RWPE1 (cell line): ENCODE results near the gene RPS14.
A peak's percentile ranks its signal among the peaks of the same experiment; 100 is the strongest.

Experiments
- CTCF ChIA-PET: fragments of 350-600 bp; sonication (Branson Sonifier 250); formaldehyde crosslinking; extraction: SDS; loops from one replicate; lab custom pipeline; 2021; lab: Yijun Ruan, JAX
- POLR2A ChIA-PET: fragments of 400-600 bp; formaldehyde crosslinking; extraction: SDS; loops from one replicate; lab custom pipeline; 2020; ENCODE audit warnings: antibody characterized with exemption; ENCODE audit not compliant: low non-redundant PET; lab: Yijun Ruan, JAX
- DNase-seq: peaks from one replicate; pipeline ENCODE4 v3.0.0; 2012; ENCODE audit warnings: low spot score
- H3K27ac ChIP-seq: fragments of 450-650 bp; 2 replicates; pipeline ENCODE4 v1.5.1; 2017
- TF ChIP-seq, protein P1 (sequence below): fragments of 450-650 bp; conservative IDR thresholded peaks from 2 replicates; pipeline ENCODE4 v1.5.1; 2017; ENCODE audit warnings: low read depth, mild to moderate bottlenecking

RPS14 gene

DNA sequence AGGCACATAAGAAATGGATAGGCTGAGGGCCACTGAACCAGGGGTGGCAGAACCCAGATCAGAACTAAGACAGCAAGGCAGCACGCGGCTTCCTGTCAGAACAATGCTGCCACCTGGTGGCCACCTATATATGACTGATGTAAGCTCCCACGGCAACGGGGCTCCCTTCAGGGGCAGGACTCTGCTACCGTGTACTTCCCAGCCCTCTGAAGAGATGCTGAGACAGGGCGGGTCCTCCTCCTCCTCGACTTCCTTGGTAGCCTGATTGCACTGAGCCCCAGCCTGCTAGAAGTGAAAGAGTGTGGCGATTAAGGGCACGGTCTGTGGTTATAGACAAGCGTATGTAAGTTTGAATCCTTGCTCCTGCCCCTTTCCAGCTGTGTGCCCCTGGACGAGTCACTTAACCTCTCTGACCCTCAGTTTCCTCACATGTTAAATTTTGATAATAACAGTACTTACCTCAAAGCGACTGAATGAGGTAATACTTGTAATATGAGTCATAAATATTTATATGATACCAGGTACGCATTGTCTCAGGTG lies 13.3 kb downstream of the RPS14 start:
- peak; percentile 93 for DNase-seq
- CTCF ChIA-PET, result interaction anchor here (0.5 to 1.3 kb wide), 18 partner anchors 8 to 522 kb away, joined by 3 to 9 read pairs (median 3); partner anchors contain the start of gene ARSI
- POLR2A ChIA-PET, result no interaction called here
- H3K27ac ChIP-seq, result no peak overlapping the region
- TF ChIP-seq, protein P1, sequence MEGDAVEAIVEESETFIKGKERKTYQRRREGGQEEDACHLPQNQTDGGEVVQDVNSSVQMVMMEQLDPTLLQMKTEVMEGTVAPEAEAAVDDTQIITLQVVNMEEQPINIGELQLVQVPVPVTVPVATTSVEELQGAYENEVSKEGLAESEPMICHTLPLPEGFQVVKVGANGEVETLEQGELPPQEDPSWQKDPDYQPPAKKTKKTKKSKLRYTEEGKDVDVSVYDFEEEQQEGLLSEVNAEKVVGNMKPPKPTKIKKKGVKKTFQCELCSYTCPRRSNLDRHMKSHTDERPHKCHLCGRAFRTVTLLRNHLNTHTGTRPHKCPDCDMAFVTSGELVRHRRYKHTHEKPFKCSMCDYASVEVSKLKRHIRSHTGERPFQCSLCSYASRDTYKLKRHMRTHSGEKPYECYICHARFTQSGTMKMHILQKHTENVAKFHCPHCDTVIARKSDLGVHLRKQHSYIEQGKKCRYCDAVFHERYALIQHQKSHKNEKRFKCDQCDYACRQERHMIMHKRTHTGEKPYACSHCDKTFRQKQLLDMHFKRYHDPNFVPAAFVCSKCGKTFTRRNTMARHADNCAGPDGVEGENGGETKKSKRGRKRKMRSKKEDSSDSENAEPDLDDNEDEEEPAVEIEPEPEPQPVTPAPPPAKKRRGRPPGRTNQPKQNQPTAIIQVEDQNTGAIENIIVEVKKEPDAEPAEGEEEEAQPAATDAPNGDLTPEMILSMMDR, result peak; percentile 97

DNA sequence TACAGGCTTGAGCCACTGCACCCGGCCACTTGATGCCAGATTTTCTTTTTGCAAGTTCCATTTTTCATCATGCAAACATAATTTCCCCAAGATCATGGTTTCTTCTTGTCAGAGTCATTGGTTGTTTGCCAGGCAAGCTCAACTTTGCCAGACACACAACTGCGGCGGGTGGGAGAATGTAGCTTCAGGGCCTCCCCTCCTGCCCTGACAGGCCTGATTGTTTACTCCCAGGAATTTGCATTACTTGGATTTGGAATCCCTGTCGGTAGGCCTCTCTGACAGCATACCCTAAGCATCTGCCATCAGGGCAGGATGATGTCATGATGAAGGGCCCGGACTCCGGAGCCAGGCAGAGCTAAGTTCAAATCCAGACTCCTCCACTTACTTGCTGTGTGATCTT lies 15.1 kb downstream of the RPS14 start:
- CTCF ChIA-PET, result interaction anchor here (0.7 to 1.3 kb wide), 4 partner anchors 12 to 185 kb away, joined by 3 to 5 read pairs (median 4); no protein-coding TSS in a partner anchor
- POLR2A ChIA-PET, result no interaction called here
- peak; percentile 99 for DNase-seq
- TF ChIP-seq, protein P1, result no peak
- peak overlapping the region; percentile 75 for H3K27ac ChIP-seq

DNA sequence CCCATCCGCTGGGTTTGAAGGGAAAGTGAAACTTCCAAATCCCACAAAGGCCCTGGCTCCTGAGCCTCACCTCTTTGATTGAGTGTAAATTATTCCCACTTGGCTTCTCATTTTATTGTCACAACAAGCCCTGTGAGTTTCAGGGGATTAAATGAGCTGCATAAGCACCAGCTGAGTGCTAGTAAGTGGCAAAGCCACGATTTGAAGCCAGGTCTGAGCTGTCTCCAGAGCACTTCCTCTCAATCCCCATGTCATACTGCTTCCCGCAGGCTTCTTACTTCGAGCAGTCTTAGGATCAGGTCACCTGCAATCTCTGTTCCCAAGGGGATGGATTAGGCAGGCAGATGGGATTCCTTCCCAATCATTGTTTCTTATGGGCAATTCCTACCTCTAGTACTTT lies 18.0 kb downstream of the RPS14 start:
- DNase-seq, result no peak
- TF ChIP-seq, protein P1, result no peak
- CTCF ChIA-PET, result interaction anchor here (0.6 kb wide), 1 partner anchor 204 kb away, joined by 3 read pairs; no protein-coding TSS in a partner anchor
- peak overlapping the region; percentile 38 for H3K27ac ChIP-seq
- POLR2A ChIA-PET, result no interaction called here

DNA sequence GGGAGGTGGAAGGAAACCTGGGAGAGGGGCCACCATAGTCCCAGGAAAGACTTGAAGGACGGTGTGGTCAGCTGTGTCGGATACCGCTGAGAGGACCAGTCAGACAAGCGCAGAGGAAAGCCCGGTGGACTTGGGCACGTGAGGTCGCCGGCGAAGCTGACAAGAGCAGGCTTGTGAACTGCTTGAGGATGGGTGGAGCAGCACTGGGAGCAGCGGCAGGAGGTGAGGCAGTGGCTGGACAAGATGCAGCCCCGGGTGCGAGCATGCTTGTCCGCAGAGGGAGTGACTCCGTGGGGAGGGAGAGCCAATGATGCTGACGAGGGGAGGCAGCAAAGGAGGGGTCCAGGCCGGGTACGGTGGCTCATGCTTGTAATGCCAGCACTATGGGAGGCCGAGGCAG lies 18.5 kb downstream of the RPS14 start:
- TF ChIP-seq, protein P1, result no peak
- CTCF ChIA-PET, result interaction anchor here (0.6 kb wide), 1 partner anchor 315 kb away, joined by 3 read pairs; no protein-coding TSS in a partner anchor
- no peak for DNase-seq
- POLR2A ChIA-PET, result no interaction called here
- H3K27ac ChIP-seq, result peak overlapping the region; percentile 38

DNA sequence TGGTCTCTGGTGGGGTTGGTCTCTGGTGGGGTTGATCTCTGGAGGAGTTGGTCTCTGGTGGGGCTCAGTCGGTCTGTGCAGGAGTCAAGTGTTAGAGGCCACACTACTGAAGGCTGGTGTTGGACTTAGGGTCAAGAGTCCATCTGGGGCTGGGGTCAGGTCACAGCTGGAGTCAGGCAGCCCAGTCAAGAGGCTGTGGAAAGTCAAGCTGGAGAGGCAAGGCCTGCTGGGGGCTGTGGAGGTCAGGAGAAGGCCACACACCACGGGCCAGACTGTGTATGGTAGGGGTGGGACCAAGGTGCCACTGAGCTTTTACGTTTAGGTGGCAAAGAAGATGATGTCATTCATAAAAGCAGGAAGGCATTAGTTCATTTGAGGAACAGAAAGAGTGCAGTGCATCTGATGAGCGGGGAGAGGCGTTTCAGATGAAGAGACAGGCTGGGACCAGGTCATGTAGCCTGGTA lies 20.1 kb downstream of the RPS14 start:
- ChIA-PET POLR2A (no interaction called here), CTCF (no interaction called here)
- no peak overlapping the region for H3K27ac ChIP-seq
- TF ChIP-seq, protein P1, result no peak
- no peak for DNase-seq

DNA sequence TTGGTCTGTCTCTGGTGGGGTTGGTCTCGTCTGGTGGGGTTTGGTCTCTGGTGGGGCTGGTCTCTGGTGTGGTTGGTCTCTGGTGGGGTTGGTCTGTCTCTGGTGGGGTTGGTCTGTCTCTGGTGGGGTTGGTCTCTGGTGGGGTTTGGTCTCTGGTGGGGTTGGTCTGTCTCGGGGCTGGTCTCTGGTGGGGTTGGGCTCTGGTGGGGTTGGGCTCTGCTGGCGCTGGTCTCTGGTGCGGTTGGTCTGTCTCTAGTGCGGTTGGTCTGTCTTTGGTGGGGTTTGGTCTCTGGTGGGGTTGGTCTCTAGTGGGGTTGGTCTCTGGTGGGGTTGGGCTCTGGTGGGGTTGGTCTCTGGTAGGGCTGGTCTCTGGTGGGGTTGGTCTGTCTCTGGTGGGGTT lies 20.6 kb downstream of the RPS14 start:
- TF ChIP-seq, protein P1, result no peak
- CTCF ChIA-PET, result interaction anchor here (0.6 kb wide), 1 partner anchor 335 kb away, joined by 4 read pairs; no protein-coding TSS in a partner anchor
- POLR2A ChIA-PET, result interaction anchor here (0.7 kb wide), 1 partner anchor 436 kb away, joined by 5 read pairs; no protein-coding TSS in a partner anchor
- H3K27ac ChIP-seq, result no peak overlapping the region
- DNase-seq, result no peak
